Mesendoderm (in vitro differentiated cells): ENCODE measurements around the gene MYB.

Experiments
- DNase-seq: peaks from one replicate; pipeline ENCODE4 v3.0.0; 2013
- H2AK5ac ChIP-seq: 2 replicates; pipeline ENCODE4 v1.6.1; 2013; ENCODE audit warnings: low read length, inconsistent platforms
- H2BK120ac ChIP-seq: 2 replicates; pipeline ENCODE4 v1.6.1; 2013; ENCODE audit warnings: low read depth, mild to moderate bottlenecking, low read length, moderate library complexity, mixed read lengths
- H2BK15ac ChIP-seq: replicated peaks from 2 replicates; pipeline ENCODE4 v1.6.1; 2013; ENCODE audit warnings: low read depth, mild to moderate bottlenecking, moderate library complexity
- H2BK5ac ChIP-seq: 2 replicates; pipeline ENCODE4 v1.6.1; 2013; ENCODE audit warnings: low read length, inconsistent platforms
- H3K18ac ChIP-seq: 2 replicates; pipeline ENCODE4 v1.6.1; 2013; ENCODE audit warnings: mild to moderate bottlenecking, low read length, mixed read lengths
- H3K23ac ChIP-seq: one replicate; pipeline ENCODE4 v1.6.1; 2013; ENCODE audit warnings: low read length
- H3K27ac ChIP-seq: 2 replicates; pipeline ENCODE4 v1.5.1; 2013; ENCODE audit warnings: low read depth, mild to moderate bottlenecking, inconsistent platforms, low read length, moderate library complexity
- H3K27me3 ChIP-seq: 2 replicates; pipeline ENCODE4 v1.6.1; 2013; ENCODE audit warnings: low read length, control low read depth, mild to moderate bottlenecking, inconsistent platforms; ENCODE audit not compliant: insufficient read depth, poor library complexity
- H3K36me3 ChIP-seq: 2 replicates; pipeline ENCODE4 v1.6.1; 2013; ENCODE audit warnings: low read length, inconsistent platforms; ENCODE audit not compliant: control insufficient read depth, insufficient read depth
- H3K4ac ChIP-seq: one replicate; pipeline ENCODE4 v1.6.1; 2013; ENCODE audit warnings: low read depth, mild to moderate bottlenecking, low read length, moderate library complexity
- H3K4me1 ChIP-seq: 2 replicates; pipeline ENCODE4 v1.6.1; 2013; ENCODE audit warnings: low read depth, low read length, inconsistent platforms; ENCODE audit not compliant: control insufficient read depth
- H3K4me2 ChIP-seq: 2 replicates; pipeline ENCODE4 v1.6.1; 2013; ENCODE audit warnings: low read length
- H3K4me3 ChIP-seq: 2 replicates; pipeline ENCODE4 v1.5.1; 2013; ENCODE audit warnings: mild to moderate bottlenecking, low read length
- H3K56ac ChIP-seq: one replicate; pipeline ENCODE4 v1.6.1; 2013; ENCODE audit warnings: low read length
- H3K79me1 ChIP-seq: 2 replicates; pipeline ENCODE4 v1.6.1; 2013; ENCODE audit warnings: low read length, inconsistent platforms
- H3K79me2 ChIP-seq: 2 replicates; pipeline ENCODE4 v1.6.1; 2013; ENCODE audit warnings: mild to moderate bottlenecking, low read length; ENCODE audit not compliant: control insufficient read depth, insufficient read depth
- H3K9ac ChIP-seq: 2 replicates; pipeline ENCODE4 v1.6.1; 2013; ENCODE audit warnings: low read length, inconsistent platforms
- H4K5ac ChIP-seq: one replicate; pipeline ENCODE4 v1.6.1; 2013; ENCODE audit warnings: low read length
- H4K8ac ChIP-seq: one replicate; pipeline ENCODE4 v1.6.1; 2013; ENCODE audit warnings: low read depth, mild to moderate bottlenecking, control low read depth, low read length, moderate library complexity
- WGBS: extraction: QIAGEN DNeasy Blood & Tissue Kit; methylation state at CpG from one replicate; pipeline ENCODE4 v1.1.7; 2013; ENCODE audit warnings: low lambda C conversion rate, missing lambda C conversion rate; ENCODE audit not compliant: insufficient coverage; ENCODE audit errors: extremely low coverage; 5-methylcytosine and 5-hydroxymethylcytosine counted together

MYB gene

DNA sequence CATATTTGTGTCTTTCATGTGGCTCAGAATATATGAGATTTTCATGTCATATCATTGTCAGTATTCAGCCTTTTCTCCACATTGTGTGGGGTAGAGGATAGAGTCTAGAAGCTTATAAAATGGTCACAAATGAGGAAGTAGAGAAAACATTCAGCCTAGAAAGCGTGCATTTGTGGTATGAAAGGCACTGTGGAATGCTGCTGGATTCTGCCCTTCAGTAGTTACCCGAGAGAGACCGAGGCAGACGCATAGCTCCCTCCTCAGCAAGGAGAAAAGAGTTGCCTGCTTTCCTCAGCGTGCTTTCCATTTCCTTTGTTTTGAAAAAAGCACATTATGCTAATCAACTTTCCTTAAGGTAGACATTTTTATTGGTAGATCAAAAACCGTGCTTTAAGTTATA, 28.7 kb downstream of the MYB start:
- Histone ChIP-seq H2AK5ac (no peak overlapping the region), H3K79me2 (no peaks in the 10 kb centered on the region), H4K5ac (no peak overlapping the region), H3K36me3 (no peaks in the 10 kb centered on the region), H4K8ac (no peak overlapping the region), H3K27ac (no peak overlapping the region), H3K4me3 (no peak overlapping the region), H3K18ac (no peak overlapping the region), H2BK5ac (no peak overlapping the region), H2BK15ac (no peak overlapping the region), H3K56ac (no peak overlapping the region), H3K4me2 (no peak overlapping the region), H3K79me1 (no peaks in the 10 kb centered on the region), H3K4ac (no peak overlapping the region), H3K4me1 (no peaks in the 10 kb centered on the region), H3K27me3 (no peaks in the 10 kb centered on the region), H3K9ac (no peak overlapping the region), H2BK120ac (no peak overlapping the region), H3K23ac (no peak overlapping the region)
- WGBS, result no CpG with 5 or more reads among the region's 6 CpGs
- no peak for DNase-seq

DNA sequence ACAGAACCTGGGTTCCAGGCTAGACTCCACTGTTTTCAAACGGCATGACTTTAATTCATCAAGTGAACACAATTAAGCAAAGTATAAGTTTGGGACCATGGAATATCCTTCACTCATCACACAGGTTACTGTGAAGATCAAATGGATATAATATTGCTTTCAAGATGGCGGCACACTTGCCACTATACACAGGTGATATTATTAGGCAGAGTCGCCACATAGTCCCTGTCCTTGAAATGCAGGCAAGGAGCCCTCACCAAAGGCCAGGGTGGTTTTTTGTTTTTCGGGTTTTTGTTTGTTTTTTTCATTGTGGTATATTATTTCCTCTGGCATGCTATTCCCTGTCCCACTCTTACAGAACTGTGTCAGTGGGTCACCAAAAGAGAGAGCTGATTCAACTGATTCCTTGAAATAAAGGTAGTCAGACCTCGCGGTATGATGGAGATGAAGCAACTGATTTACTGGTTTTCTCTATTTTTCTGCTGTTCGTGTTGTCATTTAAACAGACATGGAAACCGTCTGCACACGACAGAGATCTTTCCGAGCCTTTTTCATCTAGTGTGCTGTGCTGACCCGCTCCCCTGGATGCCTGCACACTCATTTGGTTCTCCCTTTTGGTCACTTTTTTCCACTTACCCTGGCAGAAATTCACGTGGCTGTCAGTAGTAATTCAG, 29.7 kb downstream of the MYB start:
- H4K5ac ChIP-seq, result no peak overlapping the region
- no peak overlapping the region for H4K8ac ChIP-seq
- H3K36me3 ChIP-seq, result no peaks in the 10 kb centered on the region
- no peak overlapping the region for H3K4me2 ChIP-seq
- H3K4me1 ChIP-seq, result no peaks in the 10 kb centered on the region
- H2AK5ac ChIP-seq, result no peak overlapping the region
- no peak overlapping the region for H3K27ac ChIP-seq
- no peak overlapping the region for H3K4ac ChIP-seq
- no peak overlapping the region for H3K18ac ChIP-seq
- no peak overlapping the region for H2BK5ac ChIP-seq
- no peak overlapping the region for H3K23ac ChIP-seq
- H3K79me2 ChIP-seq, result no peaks in the 10 kb centered on the region
- H2BK15ac ChIP-seq, result no peak overlapping the region
- H3K9ac ChIP-seq, result no peak overlapping the region
- no peak overlapping the region for H2BK120ac ChIP-seq
- no CpG with 5 or more reads among the region's 12 CpGs for WGBS
- H3K4me3 ChIP-seq, result no peak overlapping the region
- no peak for DNase-seq
- no peaks in the 10 kb centered on the region for H3K27me3 ChIP-seq
- no peak overlapping the region for H3K56ac ChIP-seq
- H3K79me1 ChIP-seq, result no peaks in the 10 kb centered on the region

DNA sequence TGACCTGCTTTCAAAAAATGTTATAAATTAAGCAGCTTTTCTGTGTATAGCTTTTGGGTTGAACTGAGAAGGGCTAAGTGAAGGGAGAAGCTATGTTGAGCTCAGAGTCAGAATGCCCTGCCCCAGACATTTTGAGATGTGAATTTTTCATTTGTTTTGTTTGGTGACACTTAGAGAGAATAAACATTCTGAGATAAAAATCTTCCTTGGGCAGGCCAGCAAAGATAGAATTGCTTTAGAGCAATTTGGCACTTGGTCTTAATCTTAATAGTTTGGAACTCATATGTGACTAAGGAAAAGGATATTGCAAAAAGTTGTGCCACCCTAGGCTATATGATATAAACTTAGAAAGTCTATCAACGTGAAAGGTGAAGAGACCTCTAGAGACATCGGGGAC, 30.2 kb downstream of the MYB start:
- WGBS, result no CpG with 5 or more reads among the region's 2 CpGs
- H3K18ac ChIP-seq, result no peak overlapping the region
- H2BK120ac ChIP-seq, result no peak overlapping the region
- H3K27me3 ChIP-seq, result no peaks in the 10 kb centered on the region
- no peaks in the 10 kb centered on the region for H3K79me2 ChIP-seq
- no peak overlapping the region for H3K56ac ChIP-seq
- H3K4me2 ChIP-seq, result no peak overlapping the region
- no peak overlapping the region for H3K4ac ChIP-seq
- H3K23ac ChIP-seq, result no peak overlapping the region
- no peaks in the 10 kb centered on the region for H3K4me1 ChIP-seq
- H4K5ac ChIP-seq, result no peak overlapping the region
- H2AK5ac ChIP-seq, result no peak overlapping the region
- no peak overlapping the region for H2BK15ac ChIP-seq
- H3K4me3 ChIP-seq, result no peak overlapping the region
- H4K8ac ChIP-seq, result no peak overlapping the region
- no peak for DNase-seq
- H3K79me1 ChIP-seq, result no peaks in the 10 kb centered on the region
- no peak overlapping the region for H3K9ac ChIP-seq
- H3K27ac ChIP-seq, result no peak overlapping the region
- no peaks in the 10 kb centered on the region for H3K36me3 ChIP-seq
- H2BK5ac ChIP-seq, result no peak overlapping the region

DNA sequence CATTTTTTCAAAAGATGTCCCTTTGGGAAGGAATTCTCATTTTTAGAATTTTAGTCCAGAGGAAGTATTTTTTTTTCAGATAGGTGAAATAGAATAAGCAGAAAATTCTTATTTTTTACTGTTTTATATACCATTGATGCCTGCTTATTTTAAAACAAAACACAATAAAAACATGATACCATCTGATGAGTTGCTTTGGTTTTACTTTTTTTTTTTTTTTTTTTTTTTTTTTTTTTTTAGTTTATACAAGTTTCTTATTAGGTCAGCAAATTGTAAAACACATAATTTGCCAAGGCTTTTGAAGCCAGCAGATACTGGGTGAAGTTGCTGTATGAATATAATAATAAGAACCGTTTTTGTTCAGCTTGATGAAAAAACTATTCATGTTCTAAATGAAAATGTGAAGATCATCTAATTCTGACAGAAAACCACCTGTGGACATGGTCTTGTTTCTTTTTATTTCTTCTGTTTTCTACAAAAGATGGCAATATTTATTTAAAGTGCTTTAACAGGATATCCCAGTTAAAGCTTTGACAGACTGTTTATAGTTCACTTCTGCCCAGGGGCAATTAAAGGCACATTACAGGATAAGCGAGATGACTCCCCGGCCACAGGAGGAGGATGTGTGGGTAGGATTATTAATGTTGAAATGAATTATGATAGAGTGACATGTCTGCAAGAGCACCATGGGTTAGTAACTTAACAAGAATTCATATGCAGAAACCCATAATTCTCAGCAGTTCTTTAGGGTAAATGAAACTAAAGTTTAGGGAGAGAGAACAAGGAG, 31.1 kb downstream of the MYB start:
- no peak overlapping the region for H3K4me3 ChIP-seq
- no CpG with 5 or more reads among the region's 3 CpGs for WGBS
- H3K27ac ChIP-seq, result no peak overlapping the region
- H2BK120ac ChIP-seq, result no peak overlapping the region
- no peak for DNase-seq
- no peaks in the 10 kb centered on the region for H3K36me3 ChIP-seq
- H3K9ac ChIP-seq, result no peak overlapping the region
- no peaks in the 10 kb centered on the region for H3K4me1 ChIP-seq
- no peaks in the 10 kb centered on the region for H3K27me3 ChIP-seq
- no peak overlapping the region for H2AK5ac ChIP-seq
- no peak overlapping the region for H4K8ac ChIP-seq
- H2BK5ac ChIP-seq, result no peak overlapping the region
- no peak overlapping the region for H3K56ac ChIP-seq
- H4K5ac ChIP-seq, result no peak overlapping the region
- no peak overlapping the region for H3K23ac ChIP-seq
- no peak overlapping the region for H3K4ac ChIP-seq
- H3K4me2 ChIP-seq, result no peak overlapping the region
- no peak overlapping the region for H3K18ac ChIP-seq
- no peaks in the 10 kb centered on the region for H3K79me1 ChIP-seq
- H2BK15ac ChIP-seq, result no peak overlapping the region
- no peaks in the 10 kb centered on the region for H3K79me2 ChIP-seq

DNA sequence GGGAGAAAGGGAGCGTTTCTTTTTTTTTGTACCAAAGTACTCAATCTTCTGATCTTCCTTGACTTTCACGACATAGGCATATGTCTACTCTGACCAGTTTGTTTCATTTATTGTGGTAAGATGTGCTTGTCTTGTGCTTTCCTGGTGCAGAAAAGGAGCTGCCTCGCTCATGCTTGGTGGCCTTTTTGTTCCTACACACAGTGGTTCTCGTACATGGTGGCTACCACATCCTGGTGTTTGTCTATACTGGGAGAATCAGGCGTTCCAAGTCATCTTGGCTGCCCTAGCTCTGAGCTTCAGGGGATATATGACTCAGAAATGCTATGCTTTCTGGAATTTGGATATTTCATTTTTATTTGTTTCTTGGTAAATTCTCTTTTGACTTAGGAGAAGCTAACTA, 31.8 kb downstream of the MYB start:
- Histone ChIP-seq H3K36me3 (no peaks in the 10 kb centered on the region), H2BK5ac (no peak overlapping the region), H3K4me2 (no peak overlapping the region), H4K5ac (no peak overlapping the region), H3K27me3 (no peaks in the 10 kb centered on the region), H3K79me1 (no peaks in the 10 kb centered on the region), H3K27ac (no peak overlapping the region), H2AK5ac (no peak overlapping the region), H3K4me1 (no peaks in the 10 kb centered on the region), H3K18ac (no peak overlapping the region), H3K79me2 (no peaks in the 10 kb centered on the region), H3K4ac (no peak overlapping the region), H3K56ac (no peak overlapping the region), H3K23ac (no peak overlapping the region), H3K4me3 (no peak overlapping the region), H3K9ac (no peak overlapping the region), H4K8ac (no peak overlapping the region), H2BK15ac (no peak overlapping the region), H2BK120ac (no peak overlapping the region)
- no peak for DNase-seq
- WGBS, result no CpG with 5 or more reads among the region's 5 CpGs
